HFF-Myc (cell line): Measurements from ENCODE around the gene FOXP1.

Experiments
- DNase-seq: peaks from one replicate; pipeline ENCODE4 v3.0.0-alpha.2; 2011; ENCODE audit warnings: low read depth; ENCODE audit errors: extremely low read depth
- H3K4me3 ChIP-seq: replicated peaks from 2 replicates; pipeline ENCODE4 v1.5.1; 2011; ENCODE audit warnings: low read depth, mild to moderate bottlenecking, control low read depth, low read length
- CTCF ChIP-seq: IDR thresholded peaks from 2 replicates; pipeline ENCODE4 v1.5.1; 2012; ENCODE audit warnings: mild to moderate bottlenecking, low read depth, low read length, control low read depth; ENCODE audit errors: missing control alignments

Gene FOXP1

DNA sequence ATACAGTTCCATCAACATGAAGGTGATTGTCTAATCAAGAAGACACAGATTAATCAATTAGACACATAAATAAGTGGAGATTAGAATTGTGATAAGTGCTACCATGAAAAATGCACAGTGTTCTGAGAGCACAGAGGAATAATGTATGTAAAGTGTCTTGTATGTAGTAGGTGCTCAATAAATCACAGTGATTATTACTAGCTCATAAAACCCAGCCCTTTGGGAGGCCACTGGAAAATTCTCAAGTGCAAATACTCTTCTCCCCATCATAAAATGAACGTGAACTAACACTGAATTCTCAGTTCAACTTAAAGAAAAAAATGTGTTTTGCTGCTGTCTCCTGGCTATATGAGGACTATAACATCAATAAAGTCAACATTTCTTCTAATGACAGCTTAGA is 368.2 kb downstream of the FOXP1 start:
- no peak overlapping the region for H3K4me3 ChIP-seq
- TF ChIP-seq CTCF = no peak
- no peak for DNase-seq

DNA sequence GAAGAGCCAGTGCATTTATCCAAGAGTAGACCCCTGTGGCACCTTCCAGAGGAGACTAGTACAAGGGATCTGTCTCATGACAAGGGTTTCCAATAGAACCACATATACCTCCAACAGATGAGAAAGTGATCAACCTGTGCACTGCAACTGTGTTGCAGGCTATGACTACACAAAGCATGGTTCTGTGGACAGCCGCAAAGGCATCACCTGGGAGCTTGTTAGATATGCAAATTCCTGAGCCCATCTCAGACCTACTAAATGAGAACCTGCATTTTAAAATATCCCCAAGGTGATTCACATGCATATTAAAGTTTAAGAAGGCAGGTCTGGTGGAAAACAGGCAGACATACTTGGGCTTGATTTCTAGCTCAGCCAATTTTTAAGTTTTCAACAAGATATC is 368.7 kb downstream of the FOXP1 start:
- H3K4me3 ChIP-seq = no peak overlapping the region
- DNase-seq = no peak
- TF ChIP-seq CTCF = no peak

- H3K4me3 ChIP-seq = no peak overlapping the region
- DNase-seq = no peak
- no peak for TF ChIP-seq CTCF
These were observed 369.5 kb downstream of the FOXP1 start for GRCh38 chr3:71214016-71214415.

- no peak for TF ChIP-seq CTCF
- no peak for DNase-seq
- H3K4me3 ChIP-seq = no peak overlapping the region
These were observed 372.4 kb downstream of the FOXP1 start for GRCh38 chr3:71211083-71211482.

DNA sequence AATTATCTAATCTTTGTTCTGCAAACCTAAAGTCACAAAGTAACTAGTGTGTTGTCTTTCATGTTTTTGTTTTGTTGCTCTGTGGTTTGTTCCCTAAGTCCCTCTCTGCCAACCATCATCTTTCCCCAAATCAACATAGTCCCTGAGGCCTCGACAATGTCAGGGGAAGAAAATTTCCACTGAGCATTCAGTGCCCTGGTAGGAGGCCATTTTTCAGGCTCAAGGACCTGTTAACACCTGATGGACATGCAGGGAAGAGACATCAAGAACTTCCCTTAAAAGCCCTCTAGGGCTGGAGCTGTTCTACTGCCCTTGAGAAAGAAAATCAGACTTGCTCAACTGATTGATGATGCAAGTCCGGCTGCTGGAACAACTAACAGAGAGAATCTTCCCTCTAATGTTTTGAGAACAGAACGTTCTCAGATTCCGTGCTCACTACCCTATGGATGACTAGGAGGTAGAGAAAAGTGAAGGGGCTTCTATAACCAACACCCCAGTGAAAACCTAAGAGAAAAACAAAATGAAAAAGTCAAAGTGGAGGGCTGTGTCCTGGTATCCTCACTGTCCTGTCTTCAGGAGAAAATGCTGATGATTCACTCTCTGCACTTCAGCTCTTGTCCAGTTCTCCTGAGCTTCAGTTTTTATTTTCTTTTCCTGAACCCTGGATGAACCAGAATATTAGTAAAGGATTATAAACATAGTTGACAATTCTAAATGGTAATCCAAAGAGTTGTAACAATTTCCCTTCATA is 373.1 kb downstream of the FOXP1 start:
- TF ChIP-seq CTCF = no peak
- DNase-seq = no peak
- H3K4me3 ChIP-seq = no peak overlapping the region

DNA sequence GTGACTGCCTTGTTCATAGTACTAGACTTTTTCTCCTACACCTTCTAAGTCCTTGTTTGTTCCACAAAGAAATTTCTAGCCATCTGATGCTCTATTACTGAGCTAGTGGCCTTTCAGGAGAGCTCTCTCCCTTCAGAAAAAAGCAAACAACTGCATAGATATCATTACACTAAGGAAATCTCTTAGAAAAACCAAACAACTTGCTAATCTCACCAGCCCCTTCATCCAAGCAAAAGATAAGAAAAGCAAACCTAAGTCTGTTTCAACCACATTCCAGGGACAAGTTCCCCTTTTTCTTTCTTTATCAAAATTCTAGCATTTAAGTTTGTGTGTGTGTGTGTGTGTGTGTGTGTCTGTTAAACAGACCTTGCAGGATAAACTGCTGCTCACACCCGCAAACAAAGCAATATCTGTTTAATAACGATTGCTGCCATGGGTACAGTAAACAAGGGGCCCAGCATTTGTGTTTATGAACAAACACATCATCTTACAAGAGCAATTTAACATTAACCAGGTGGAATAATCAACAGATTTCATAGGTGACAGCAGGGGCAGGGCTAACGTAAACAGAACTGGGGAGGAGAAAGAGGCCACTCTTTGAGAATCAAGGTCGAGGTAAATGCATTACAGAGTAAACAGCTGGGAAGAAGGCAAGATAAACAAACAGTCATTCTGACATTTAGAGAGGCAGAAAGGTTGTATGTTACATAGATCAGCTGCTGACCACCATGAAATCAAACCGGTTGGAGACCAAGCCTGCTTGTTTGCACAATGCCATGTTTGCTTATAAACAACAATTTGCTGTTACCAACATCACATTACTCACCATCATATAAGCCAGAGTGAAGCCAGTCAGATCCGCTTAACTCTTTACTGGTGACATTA is 375.1 kb downstream of the FOXP1 start:
- no peak overlapping the region for H3K4me3 ChIP-seq
- TF ChIP-seq CTCF = no peak
- no peak for DNase-seq
